GM12878 (cell line): Measurements from ENCODE around the gene ALG3. TPM values are rescaled to one million over a fixed set of nuclear protein-coding genes. Genes with fewer than 3 reads are reported as not detected.

ENCODE experiments used
- ATAC-seq: fragments of 200-7000 bp; cut with Tn5 transposase; 3 replicates; pipeline ENCODE4 v1.9.1; 2020; ENCODE audit warnings: mild to moderate bottlenecking, moderate library complexity
- BruUV-seq: library from RNA; stranded (reverse); fragments of 400-500 nt; replicated peaks from 2 replicates; lab custom pipeline; 2021; lab: Mats Ljungman, UMichigan
- CTCF ChIA-PET: fragments of 300-600 bp; sonication (Branson Sonifier 250); formaldehyde crosslinking; extraction: SDS; loops from one replicate; lab custom pipeline; 2021; ENCODE audit warnings: inconsistent platforms; lab: Yijun Ruan, JAX
- POLR2A ChIA-PET: fragments of 350-600 bp; formaldehyde crosslinking; extraction: SDS; loops from one replicate; lab custom pipeline; 2021; ENCODE audit warnings: inconsistent platforms; lab: Charles Lee
- RAD21 ChIA-PET: fragments of 300-600 bp; sonication (Branson Sonifier 250); formaldehyde crosslinking; loops from one replicate; lab custom pipeline; 2023; ENCODE audit warnings: antibody characterized with exemption; ENCODE audit not compliant: unreplicated experiment; lab: Charles Lee
- SMC1A ChIA-PET: fragments of 300-600 bp; sonication (Branson Sonifier 250); formaldehyde crosslinking; loops from one replicate; lab custom pipeline; 2023; ENCODE audit not compliant: unreplicated experiment, uncharacterized antibody; lab: Charles Lee
- DNase-seq: peaks from one replicate; pipeline ENCODE4 v3.0.0-alpha.2; 2011; ENCODE audit warnings: low read depth, low spot score
- FAIRE-seq: peaks from 3 replicates; lab custom pipeline; 2011; peaks lifted over from hg19 to GRCh38; lab: Jason Lieb, UNC
- H2AFZ ChIP-seq: 2 replicates; pipeline ENCODE4 v1.6.0; 2011; ENCODE audit warnings: low read depth, low read length, control low read depth; ENCODE audit not compliant: control insufficient read depth
- H3K27ac ChIP-seq: 2 replicates; pipeline ENCODE4 v1.5.1; 2011; ENCODE audit warnings: control low read depth; ENCODE audit not compliant: control insufficient read depth, insufficient read depth
- H3K27me3 ChIP-seq, 2 experiments: replicated peaks in 1 of 2; 2 replicates each; pipeline versions ENCODE4 v1.6.0 to v1.6.1; 2011; ENCODE audit warnings: low read length in 1 of 2; ENCODE audit not compliant: control insufficient read depth in 2 of 2, insufficient read depth in 2 of 2
- H3K36me3 ChIP-seq, 2 experiments: 2 replicates each; pipeline ENCODE4 v1.5.1; 2011; ENCODE audit warnings: low read length in 1 of 2; ENCODE audit not compliant: control insufficient read depth in 2 of 2, insufficient read depth in 2 of 2
- H3K4me1 ChIP-seq: 2 replicates; pipeline ENCODE4 v1.6.1; 2011; ENCODE audit warnings: mild to moderate bottlenecking, low read length, moderate library complexity, mixed read lengths; ENCODE audit not compliant: control insufficient read depth, insufficient read depth
- H3K4me2 ChIP-seq: 2 replicates; pipeline ENCODE4 v1.6.0; 2011; ENCODE audit warnings: control low read depth; ENCODE audit not compliant: control insufficient read depth, insufficient read depth
- H3K4me3 ChIP-seq: fragments of 200-600 bp; sonication (generic); 2 replicates; pipeline ENCODE4 v1.5.1; 2016
- H3K79me2 ChIP-seq: 2 replicates; pipeline ENCODE4 v1.6.0; 2011; ENCODE audit warnings: low read length; ENCODE audit not compliant: control insufficient read depth, insufficient read depth
- H3K9ac ChIP-seq: 2 replicates; pipeline ENCODE4 v1.8.0; 2011; ENCODE audit warnings: low read length, control low read depth, mixed read lengths; ENCODE audit not compliant: control insufficient read depth, insufficient read depth
- H3K9me3 ChIP-seq: replicated peaks from 3 replicates; pipeline ENCODE4 v1.5.1; 2011; ENCODE audit warnings: mild to moderate bottlenecking, low read length; ENCODE audit not compliant: control insufficient read depth, insufficient read depth
- H4K20me1 ChIP-seq: 2 replicates; pipeline ENCODE4 v1.6.0; 2011; ENCODE audit not compliant: control insufficient read depth, insufficient read depth
- CHD1 ChIP-seq: IDR thresholded peaks from 2 replicates; pipeline ENCODE4 v1.6.1; 2012; ENCODE audit warnings: low read depth, low read length, improper control_type of control experiment
- DPF2 ChIP-seq: fragments of 450-650 bp; IDR thresholded peaks from 2 replicates; pipeline ENCODE4 v1.6.1; 2017; ENCODE audit warnings: mild to moderate bottlenecking
- E2F4 ChIP-seq: IDR thresholded peaks from 2 replicates; pipeline ENCODE4 v1.6.1; 2012; ENCODE audit warnings: low read depth, low read length, improper control_type of control experiment
- FOXK2 ChIP-seq: fragments of 450-650 bp; IDR thresholded peaks from 2 replicates; pipeline ENCODE4 v1.6.1; 2017; ENCODE audit warnings: mild to moderate bottlenecking, moderate library complexity
- FOXM1 ChIP-seq: IDR thresholded peaks from 2 replicates; pipeline ENCODE4 v1.6.1; 2012; ENCODE audit warnings: low read depth, mild to moderate bottlenecking, inconsistent platforms, low read length, moderate library complexity
- IKZF2 ChIP-seq, 2 experiments: fragments of 450-650 bp; IDR thresholded peaks; 2 replicates each; pipeline ENCODE4 v1.6.1; 2017; ENCODE audit warnings: mild to moderate bottlenecking in 2 of 2, moderate library complexity in 2 of 2
- MEF2B ChIP-seq: fragments of 450-650 bp; IDR thresholded peaks from 2 replicates; pipeline ENCODE4 v1.6.1; 2018; ENCODE audit warnings: mild to moderate bottlenecking, moderate library complexity; ENCODE audit not compliant: partially characterized antibody, poor library complexity, severe bottlenecking
- PBX3 ChIP-seq: IDR thresholded peaks from 2 replicates; pipeline ENCODE4 v1.6.1; 2011; ENCODE audit warnings: mild to moderate bottlenecking, low read depth, low read length, moderate library complexity; ENCODE audit not compliant: insufficient replicate concordance
- POLR2AphosphoS2 ChIP-seq: IDR thresholded peaks from 2 replicates; pipeline ENCODE4 v1.6.1; 2011; ENCODE audit warnings: low read depth, mild to moderate bottlenecking, low read length, improper control_type of control experiment, moderate library complexity
- TAF1 ChIP-seq: IDR thresholded peaks from 2 replicates; pipeline ENCODE4 v1.6.1; 2011; ENCODE audit warnings: mild to moderate bottlenecking, low read depth, low read length, borderline replicate concordance
- USF1 ChIP-seq: IDR thresholded peaks from 2 replicates; pipeline ENCODE4 v1.6.1; 2011; ENCODE audit warnings: borderline replicate concordance, low read depth, mild to moderate bottlenecking, moderate library complexity, mixed read lengths, low read length; ENCODE audit not compliant: insufficient read depth; ENCODE audit errors: extremely low read length
- ZNF687 ChIP-seq: fragments of 450-650 bp; IDR thresholded peaks from 2 replicates; pipeline ENCODE4 v1.6.1; 2017; ENCODE audit warnings: mild to moderate bottlenecking, moderate library complexity
- WGBS: methylation state at CpG from one replicate; pipeline ENCODE4 v1.1.6; 2016; ENCODE audit warnings: low lambda C conversion rate; ENCODE audit not compliant: insufficient replicate concordance, insufficient coverage; ENCODE audit errors: missing lambda C conversion rate; 5-methylcytosine and 5-hydroxymethylcytosine counted together
- in situ Hi-C: fragments of 300-500 bp; cut with MboI; formaldehyde crosslinking; loops from 9 replicates; pipeline ENCODE4 v1.14.3; 2018; ENCODE audit warnings: mixed read lengths
- intact Hi-C: fragments of 100-400 bp; cut with micrococcal nuclease; formaldehyde crosslinking; loops from one replicate; pipeline ENCODE4 v1.14.2; 2022; ENCODE audit not compliant: unreplicated experiment
- polyA plus RNA-seq, 11 experiments: library from polyadenylated mRNA; depleted of rRNA in 4 of 11; unstranded in 6 of 11; stranded (reverse) in 5 of 11; fragments of >200 nt; fragmentation: Nextera tagmentation in 4 of 11; fragmentation: Illumina TruSeq in 1 of 11; extraction: Ambion mirVana in 4 of 11; extraction: Trizol in 1 of 11; gene quantifications; 1 replicate in 1 of 11; 2 replicates in 10 of 11; pipeline versions ENCODE4 v1.2.1 to v1.2.3, GENCODE V29; 2011 to 2016; ENCODE audit warnings: inconsistent platforms in 2 of 11, missing spikeins in 2 of 11, low read depth in 1 of 11
- total RNA-seq, 4 experiments: library from RNA; depleted of rRNA in 3 of 4; stranded (reverse); fragments of >200 nt in 3 of 4; fragmentation: Illumina TruSeq in 1 of 4; extraction: Trizol in 1 of 4; gene quantifications; 2 replicates each; pipeline versions ENCODE4 v1.2.1 to v1.2.3, GENCODE V29; 2013 to 2021

Gene ALG3
- total and polyA plus RNA-seq, 10 of the 15 experiments (the other 5 are each of a cell fraction or from before 2014, with no cell fraction given): 13.6 to 84.7 (median 39.4) TPM

GRCh38 chr3:184234224-184234623 is 14.5 kb downstream of the ALG3 start:
- no peak overlapping the region for H3K4me2 ChIP-seq
- H3K36me3 ChIP-seq: no peaks in the 10 kb centered on the region
- DNase-seq (no peak), FAIRE-seq (no peak), ATAC-seq (peak; percentile 10; the same call in 1 of the 3 replicates)
- ChIA-PET POLR2A (no interaction called here), RAD21 (no interaction called here), SMC1A (no interaction called here), CTCF (no interaction called here)
- H3K4me3 ChIP-seq: no peak overlapping the region
- no peaks in the 10 kb centered on the region for H3K9me3 ChIP-seq
- 5% methylated on average over 4 of the region's 4 CpGs for WGBS
- no peaks in the 10 kb centered on the region for H4K20me1 ChIP-seq
- no peak overlapping the region for H2AFZ ChIP-seq
- in situ Hi-C loops (no loop called here), intact Hi-C loops (no loop called here)
- TF ChIP-seq ZNF687 (no peak), E2F4 (no peak), TAF1 (no peak), PBX3 (no peak), USF1 (no peak), FOXM1 (no peak), CHD1 (no peak), POLR2AphosphoS2 (no peak), IKZF2 (IDR thresholded peaks at IDR 0.05) (no peak), MEF2B (no peak), DPF2 (no peak), FOXK2 (no peak)
- no peak overlapping the region for H3K27ac ChIP-seq
- H3K4me1 ChIP-seq: no peaks in the 10 kb centered on the region
- H3K27me3 ChIP-seq: peaks cover 12 to 13% of the 10 kb centered on the region in 2 experiments
- H3K79me2 ChIP-seq: no peaks in the 10 kb centered on the region
- H3K9ac ChIP-seq: no peak overlapping the region
- no TSS peak for BruUV-seq
